Urothelium cell line (cell line): ENCODE measurements around the gene KRTAP10-8.
A peak's percentile ranks its signal among the peaks of the same experiment; 100 is the strongest.
"Not testable (repeated sequence)": the region's sequence is repeated elsewhere in the genome, so short reads cannot be mapped to it uniquely, and the experiment has no call there.

Experiments used
- DNase-seq: peaks from one replicate; pipeline ENCODE4 v3.0.0; 2011; ENCODE audit warnings: low spot score, mixed read lengths
- FAIRE-seq: peaks from 2 replicates; lab custom pipeline; 2011; peaks lifted over from hg19 to GRCh38; lab: Jason Lieb, UNC

KRTAP10-8 gene

GRCh38 chr21:44612029-44612486 is at the start of gene KRTAP10-8:
TSS of gene KRTAP10-8 (plus strand) at chr21:44612079. CDS start at chr21:44612101, 22 bp downstream.
- no peak for FAIRE-seq

GRCh38 chr21:44564099-44564498 is 47.8 kb upstream of the KRTAP10-8 start:
- no peak for DNase-seq
- FAIRE-seq = no peak

More at GRCh38 chr21:44612029-44612486, at the start of gene KRTAP10-8:
- no peak for DNase-seq

- DNase-seq (no peak), FAIRE-seq (no peak)
These were observed 46.8 kb upstream of the KRTAP10-8 start for GRCh38 chr21:44564886-44565598.

GRCh38 chr21:44566403-44566802 is 45.5 kb upstream of the KRTAP10-8 start:
- DNase-seq (no peak), FAIRE-seq (no peak)

- DNase-seq = no peak
- no peak for FAIRE-seq
These were observed 44.3 kb upstream of the KRTAP10-8 start for GRCh38 chr21:44567481-44568171.

GRCh38 chr21:44568261-44568660 is 43.6 kb upstream of the KRTAP10-8 start:
- DNase-seq = no peak
- no peak for FAIRE-seq

GRCh38 chr21:44568667-44569556 is 43.0 kb upstream of the KRTAP10-8 start:
- FAIRE-seq (peak; percentile 27), DNase-seq (no peak)

GRCh38 chr21:44569861-44570517 is 41.9 kb upstream of the KRTAP10-8 start:
- no peak for DNase-seq
- FAIRE-seq = no peak

- FAIRE-seq (no peak), DNase-seq (no peak)
These were observed 40.6 kb upstream of the KRTAP10-8 start for GRCh38 chr21:44571296-44571695.

GRCh38 chr21:44571844-44572782 is 39.8 kb upstream of the KRTAP10-8 start:
- DNase-seq (no peak), FAIRE-seq (no peak)

- FAIRE-seq (no peak), DNase-seq (no peak)
These were observed 38.8 kb upstream of the KRTAP10-8 start for GRCh38 chr21:44572959-44573583.

GRCh38 chr21:44573630-44574456 is 38.0 kb upstream of the KRTAP10-8 start, which contains the start of gene KRTAP10-4:
TSS of gene KRTAP10-4 (plus strand) at chr21:44573729. CDS start at chr21:44573759, 30 bp downstream.
- not testable (repeated sequence) for FAIRE-seq, DNase-seq

- DNase-seq (no peak), FAIRE-seq (no peak)
These were observed 37.2 kb upstream of the KRTAP10-8 start for GRCh38 chr21:44574457-44575306.

GRCh38 chr21:44575307-44576024 is 36.4 kb upstream of the KRTAP10-8 start:
- DNase-seq (no peak), FAIRE-seq (no peak)

GRCh38 chr21:44576025-44576420 is 35.9 kb upstream of the KRTAP10-8 start:
- no peak for FAIRE-seq
- no peak for DNase-seq

- FAIRE-seq (no peak), DNase-seq (no peak)
These were observed 33.4 kb upstream of the KRTAP10-8 start for GRCh38 chr21:44578371-44579055.
